Keratinocyte (primary cell): ENCODE results near the gene UNC13C. TPM values are rescaled to one million over a fixed set of nuclear protein-coding genes. Genes with fewer than 3 reads are reported as not detected.

Experiments used
- DNase-seq: peaks from one replicate; pipeline ENCODE4 v3.0.0-alpha.2; 2011; ENCODE audit warnings: low read depth, missing footprints, low spot score
- FAIRE-seq: peaks from 2 replicates; lab custom pipeline; 2011; peaks lifted over from hg19 to GRCh38; lab: Jason Lieb, UNC
- H2AFZ ChIP-seq: 2 replicates; pipeline ENCODE4 v1.6.0; 2012; ENCODE audit warnings: low read length, control low read depth, inconsistent platforms; ENCODE audit not compliant: control insufficient read depth
- H3K27ac ChIP-seq: 2 replicates; pipeline ENCODE4 v1.5.1; 2011; ENCODE audit warnings: low read length; ENCODE audit not compliant: control insufficient read depth, insufficient read depth
- H3K27me3 ChIP-seq: 3 replicates; pipeline ENCODE4 v1.6.0; 2011; ENCODE audit warnings: low read length; ENCODE audit not compliant: control insufficient read depth, insufficient read depth; ENCODE audit errors: extremely low read depth
- H3K36me3 ChIP-seq, 2 experiments: 2 replicates in 1 of 2; 3 replicates in 1 of 2; pipeline ENCODE4 v1.5.1; 2011; ENCODE audit warnings: low read length in 2 of 2, mild to moderate bottlenecking in 1 of 2; ENCODE audit not compliant: control insufficient read depth in 2 of 2, insufficient read depth in 2 of 2; ENCODE audit errors: extremely low read depth in 1 of 2
- H3K4me1 ChIP-seq: 3 replicates; pipeline ENCODE4 v1.5.1; 2011; ENCODE audit warnings: low read length; ENCODE audit not compliant: control insufficient read depth, insufficient read depth; ENCODE audit errors: extremely low read depth
- H3K4me2 ChIP-seq: 3 replicates; pipeline ENCODE4 v1.6.0; 2011; ENCODE audit warnings: low read depth, low read length; ENCODE audit not compliant: control insufficient read depth, insufficient read depth; ENCODE audit errors: extremely low read depth
- H3K4me3 ChIP-seq, 3 experiments: fragments of 200-600 bp in 1 of 3; sonication (generic) in 1 of 3; 2 replicates in 2 of 3; 3 replicates in 1 of 3; pipeline ENCODE4 v1.5.1; 2011 to 2016; ENCODE audit warnings: low read length in 3 of 3, mild to moderate bottlenecking in 3 of 3, control low read depth in 2 of 3, inconsistent platforms in 1 of 3, low read depth in 1 of 3, mixed read lengths in 1 of 3, mixed run types in 1 of 3, moderate library complexity in 1 of 3; ENCODE audit not compliant: control insufficient read depth in 2 of 3, insufficient read depth in 2 of 3; ENCODE audit errors: extremely low read depth in 1 of 3
- H3K79me2 ChIP-seq: 2 replicates; pipeline ENCODE4 v1.6.0; 2012; ENCODE audit warnings: low read length; ENCODE audit not compliant: control insufficient read depth, insufficient read depth
- H3K9ac ChIP-seq: 3 replicates; pipeline ENCODE4 v1.6.0; 2011; ENCODE audit warnings: low read length; ENCODE audit not compliant: control insufficient read depth, insufficient read depth; ENCODE audit errors: extremely low read depth
- H3K9me1 ChIP-seq: 3 replicates; pipeline ENCODE4 v1.6.0; 2011; ENCODE audit warnings: low read length; ENCODE audit not compliant: control insufficient read depth, insufficient read depth; ENCODE audit errors: extremely low read depth
- H3K9me3 ChIP-seq: 2 replicates; pipeline ENCODE4 v1.5.1; 2012; ENCODE audit warnings: low read depth, low read length; ENCODE audit not compliant: control insufficient read depth
- H4K20me1 ChIP-seq: 3 replicates; pipeline ENCODE4 v1.6.0; 2011; ENCODE audit warnings: low read length; ENCODE audit not compliant: control insufficient read depth, insufficient read depth; ENCODE audit errors: extremely low read depth
- CTCF ChIP-seq, 3 experiments: IDR thresholded peaks in 1 of 3; conservative IDR thresholded peaks in 1 of 3; optimal IDR thresholded peaks in 1 of 3; 2 replicates in 2 of 3; 3 replicates in 1 of 3; pipeline versions ENCODE3 to v1.5.1; 2011; ENCODE audit warnings: low read length in 3 of 3, mild to moderate bottlenecking in 3 of 3, moderate library complexity in 2 of 3, control low read depth in 1 of 3, inconsistent platforms in 1 of 3; ENCODE audit not compliant: insufficient read depth in 2 of 3; ENCODE audit errors: extremely low read depth in 1 of 3
- EZH2 ChIP-seq: IDR thresholded peaks from one replicate; pipeline ENCODE4 v1.6.1; 2012; ENCODE audit warnings: inconsistent platforms, mild to moderate bottlenecking, low read length, moderate library complexity
- dilution Hi-C: fragments of 300-500 bp; cut with MboI; formaldehyde crosslinking; loops from one replicate; pipeline ENCODE4 v1.7.0; 2020; ENCODE audit warnings: low sequenced_read_pairs; ENCODE audit not compliant: extremely low pct_ligation_motif_present
- polyA plus RNA-seq, 5 experiments: library from polyadenylated mRNA; depleted of rRNA in 3 of 5; stranded (reverse) in 3 of 5; stranded (forward) in 1 of 5; unstranded in 1 of 5; fragments of >200 nt; gene quantifications; 1 replicate in 1 of 5; 2 replicates in 3 of 5; 3 replicates in 1 of 5; pipeline versions ENCODE4 v1.2.1 to v1.2.3, GENCODE V29; 2011 to 2012; ENCODE audit warnings: missing spikeins in 2 of 5, low read depth in 1 of 5, low replicate concordance in 1 of 5

Gene UNC13C
- polyA plus RNA-seq, 1 donor (not counting 4 experiments of a cell fraction or from before 2014, with no cell fraction given), result not detected

GRCh38 chr15:54045397-54045796 is 67.2 kb downstream of the UNC13C start:
- no peak overlapping the region for H3K9ac ChIP-seq
- H3K9me1 ChIP-seq, result no peaks in the 10 kb centered on the region
- TF ChIP-seq EZH2, result no peak
- no peak for TF ChIP-seq CTCF (optimal IDR thresholded peaks at IDR 0.05 in 1 of 3, IDR thresholded peaks at IDR 0.05 in 1 of 3, conservative IDR thresholded peaks at IDR 0.05 in 1 of 3; ENCODE audit: extremely low read depth in 1 of 3, insufficient read depth in 2 of 3, low read length in 3 of 3)
- no peaks in the 10 kb centered on the region for H3K27me3 ChIP-seq
- H3K27ac ChIP-seq, result no peak overlapping the region
- no peaks in the 10 kb centered on the region for H3K4me1 ChIP-seq
- no peaks in the 10 kb centered on the region for H4K20me1 ChIP-seq
- dilution Hi-C loops, result no loop called here
- DNase-seq, result no peak
- H3K4me2 ChIP-seq, result no peak overlapping the region
- no peaks in the 10 kb centered on the region for H3K79me2 ChIP-seq
- H2AFZ ChIP-seq, result no peak overlapping the region
- H3K4me3 ChIP-seq, result no peak overlapping the region
- FAIRE-seq, result no peak
- no peaks in the 10 kb centered on the region for H3K36me3 ChIP-seq
- no peaks in the 10 kb centered on the region for H3K9me3 ChIP-seq

- Histone ChIP-seq H3K27me3 (no peaks in the 10 kb centered on the region), H3K36me3 (no peaks in the 10 kb centered on the region), H3K4me3 (no peak overlapping the region), H4K20me1 (no peaks in the 10 kb centered on the region), H3K79me2 (no peaks in the 10 kb centered on the region), H3K9ac (no peak overlapping the region), H3K4me2 (no peak overlapping the region), H2AFZ (no peak overlapping the region), H3K9me1 (no peaks in the 10 kb centered on the region), H3K27ac (no peak overlapping the region), H3K9me3 (no peaks in the 10 kb centered on the region), H3K4me1 (no peaks in the 10 kb centered on the region)
- no peak for FAIRE-seq
- no peak for TF ChIP-seq CTCF (optimal IDR thresholded peaks at IDR 0.05 in 1 of 3, IDR thresholded peaks at IDR 0.05 in 1 of 3, conservative IDR thresholded peaks at IDR 0.05 in 1 of 3; ENCODE audit: extremely low read depth in 1 of 3, insufficient read depth in 2 of 3, low read length in 3 of 3)
- TF ChIP-seq EZH2, result no peak
- dilution Hi-C loops, result no loop called here
- no peak for DNase-seq
Observed at GRCh38 chr15:54046093-54046492, 67.9 kb downstream of the UNC13C start.
